ENCODE data around the gene RRAS2.

Gene RRAS2

DNA sequence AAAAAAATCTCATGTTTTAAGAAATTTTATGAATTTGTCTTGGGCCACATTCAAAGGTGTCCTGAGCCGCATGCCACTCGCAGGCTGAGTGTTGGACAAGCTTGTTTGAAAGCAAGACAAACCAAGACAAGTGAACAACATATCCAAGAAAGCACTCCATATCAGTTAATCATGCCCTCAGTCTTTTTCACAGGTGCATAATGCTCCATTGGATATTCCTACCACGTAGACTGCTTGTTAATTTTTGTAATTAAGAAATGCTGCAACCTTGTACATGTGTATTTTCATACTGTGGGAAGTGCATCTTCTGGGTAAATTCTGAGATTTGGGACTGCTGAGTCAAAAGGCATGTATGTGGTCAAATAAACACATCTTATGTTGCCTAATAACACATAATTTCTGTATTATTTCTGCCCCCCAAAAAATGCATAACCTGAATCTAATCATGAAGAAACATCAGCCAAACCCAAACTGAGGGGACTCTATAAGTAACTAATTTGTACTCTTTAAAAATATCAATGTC, 8.2 kb downstream of the RRAS2 start:
- TF ChIP-seq POLR2AphosphoS5 (IDR thresholded peaks at IDR 0.05; ENCODE audit: low read depth, low read length) (no peak), SIN3A (IDR thresholded peaks at IDR 0.05; ENCODE audit: borderline replicate concordance, insufficient read depth, low read length) (no peak), TAF1 (IDR thresholded peaks at IDR 0.05; ENCODE audit: borderline replicate concordance, insufficient read depth, low read length) (no peak), FOXP2 (optimal IDR thresholded peaks at IDR 0.05; ENCODE audit: borderline replicate concordance, extremely low read depth, extremely low read length, insufficient read depth) (no peak)
- TF ChIP-seq, protein P1, sequence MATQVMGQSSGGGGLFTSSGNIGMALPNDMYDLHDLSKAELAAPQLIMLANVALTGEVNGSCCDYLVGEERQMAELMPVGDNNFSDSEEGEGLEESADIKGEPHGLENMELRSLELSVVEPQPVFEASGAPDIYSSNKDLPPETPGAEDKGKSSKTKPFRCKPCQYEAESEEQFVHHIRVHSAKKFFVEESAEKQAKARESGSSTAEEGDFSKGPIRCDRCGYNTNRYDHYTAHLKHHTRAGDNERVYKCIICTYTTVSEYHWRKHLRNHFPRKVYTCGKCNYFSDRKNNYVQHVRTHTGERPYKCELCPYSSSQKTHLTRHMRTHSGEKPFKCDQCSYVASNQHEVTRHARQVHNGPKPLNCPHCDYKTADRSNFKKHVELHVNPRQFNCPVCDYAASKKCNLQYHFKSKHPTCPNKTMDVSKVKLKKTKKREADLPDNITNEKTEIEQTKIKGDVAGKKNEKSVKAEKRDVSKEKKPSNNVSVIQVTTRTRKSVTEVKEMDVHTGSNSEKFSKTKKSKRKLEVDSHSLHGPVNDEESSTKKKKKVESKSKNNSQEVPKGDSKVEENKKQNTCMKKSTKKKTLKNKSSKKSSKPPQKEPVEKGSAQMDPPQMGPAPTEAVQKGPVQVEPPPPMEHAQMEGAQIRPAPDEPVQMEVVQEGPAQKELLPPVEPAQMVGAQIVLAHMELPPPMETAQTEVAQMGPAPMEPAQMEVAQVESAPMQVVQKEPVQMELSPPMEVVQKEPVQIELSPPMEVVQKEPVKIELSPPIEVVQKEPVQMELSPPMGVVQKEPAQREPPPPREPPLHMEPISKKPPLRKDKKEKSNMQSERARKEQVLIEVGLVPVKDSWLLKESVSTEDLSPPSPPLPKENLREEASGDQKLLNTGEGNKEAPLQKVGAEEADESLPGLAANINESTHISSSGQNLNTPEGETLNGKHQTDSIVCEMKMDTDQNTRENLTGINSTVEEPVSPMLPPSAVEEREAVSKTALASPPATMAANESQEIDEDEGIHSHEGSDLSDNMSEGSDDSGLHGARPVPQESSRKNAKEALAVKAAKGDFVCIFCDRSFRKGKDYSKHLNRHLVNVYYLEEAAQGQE (IDR thresholded peaks at IDR 0.05; ENCODE audit: insufficient read depth in 1 of 2, low read depth in 2 of 2, low read length in 2 of 2) = no peak

DNA sequence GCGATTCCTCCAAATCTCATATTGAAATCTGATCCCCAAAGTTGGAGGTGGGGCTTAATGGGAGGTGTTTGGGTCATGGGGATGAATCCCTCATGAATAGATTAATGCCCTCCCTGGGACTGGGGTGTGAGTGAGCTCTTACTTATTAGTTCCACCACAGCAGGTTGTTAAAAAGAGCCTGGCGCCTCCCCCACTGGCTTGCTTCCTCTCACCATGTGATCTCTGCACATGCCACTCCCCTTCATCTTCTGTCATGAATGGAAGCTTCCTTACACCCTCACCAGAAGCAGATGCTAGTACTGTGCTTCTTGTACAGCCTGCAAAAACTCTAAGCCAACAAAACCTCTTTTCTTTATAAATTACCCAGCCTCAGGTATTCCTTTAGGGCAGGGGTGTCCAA, 8.8 kb downstream of the RRAS2 start:
- TF ChIP-seq, protein P1 (IDR thresholded peaks at IDR 0.05; ENCODE audit: insufficient read depth in 1 of 2, low read depth in 2 of 2, low read length in 2 of 2) = no peak
- TF ChIP-seq SIN3A (IDR thresholded peaks at IDR 0.05; ENCODE audit: borderline replicate concordance, insufficient read depth, low read length) (no peak), TAF1 (IDR thresholded peaks at IDR 0.05; ENCODE audit: borderline replicate concordance, insufficient read depth, low read length) (no peak), FOXP2 (optimal IDR thresholded peaks at IDR 0.05; ENCODE audit: borderline replicate concordance, extremely low read depth, extremely low read length, insufficient read depth) (no peak), POLR2AphosphoS5 (IDR thresholded peaks at IDR 0.05; ENCODE audit: low read depth, low read length) (no peak)

DNA sequence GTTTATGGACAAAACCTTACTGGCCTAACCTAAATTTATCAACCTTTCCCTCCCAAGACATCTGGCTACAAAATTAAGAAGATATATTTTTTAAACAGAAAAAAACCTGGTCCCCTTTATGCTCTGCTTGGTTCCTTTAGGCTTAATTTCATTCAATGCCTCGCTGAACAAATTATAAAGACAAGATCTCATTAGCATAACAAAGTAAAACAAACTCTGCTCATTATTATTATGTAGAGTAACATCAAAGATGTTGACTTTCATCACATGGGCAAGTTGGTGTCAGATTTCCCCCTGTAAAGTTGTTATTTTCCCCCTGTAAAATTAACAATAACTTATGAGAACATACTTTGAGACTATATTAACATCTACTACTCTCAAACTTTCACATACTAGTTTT, 11.0 kb downstream of the RRAS2 start:
- TF ChIP-seq POLR2AphosphoS5 (IDR thresholded peaks at IDR 0.05; ENCODE audit: low read depth, low read length) (no peak), FOXP2 (optimal IDR thresholded peaks at IDR 0.05; ENCODE audit: borderline replicate concordance, extremely low read depth, extremely low read length, insufficient read depth) (no peak), TAF1 (IDR thresholded peaks at IDR 0.05; ENCODE audit: borderline replicate concordance, insufficient read depth, low read length) (no peak), SIN3A (IDR thresholded peaks at IDR 0.05; ENCODE audit: borderline replicate concordance, insufficient read depth, low read length) (no peak)
- TF ChIP-seq, protein P1 (IDR thresholded peaks at IDR 0.05; ENCODE audit: insufficient read depth in 1 of 2, low read depth in 2 of 2, low read length in 2 of 2) = no peak

DNA sequence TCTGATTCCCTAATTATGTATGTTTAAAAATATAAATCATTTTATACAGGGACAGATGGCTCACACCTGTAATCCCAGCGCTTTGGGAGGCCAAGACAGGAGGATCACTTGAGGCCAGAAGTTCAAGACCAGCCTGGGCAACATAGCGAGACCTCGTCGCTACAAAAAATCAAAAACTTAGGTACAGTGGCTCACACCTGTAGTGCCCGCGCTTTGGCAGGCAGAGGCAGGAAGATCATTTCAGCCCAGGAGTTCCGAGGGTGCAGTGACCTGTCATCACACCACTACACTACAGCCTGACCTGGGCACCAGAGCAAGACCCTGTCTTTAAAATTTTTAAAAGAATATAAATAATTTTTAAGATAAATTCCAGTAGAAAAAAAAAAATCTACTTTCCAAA, 11.5 kb downstream of the RRAS2 start:
- TF ChIP-seq FOXP2 (optimal IDR thresholded peaks at IDR 0.05; ENCODE audit: borderline replicate concordance, extremely low read depth, extremely low read length, insufficient read depth) = no peak
- TF ChIP-seq, protein P1 (IDR thresholded peaks at IDR 0.05; ENCODE audit: insufficient read depth in 1 of 2, low read depth in 2 of 2, low read length in 2 of 2) = no peak
- TF ChIP-seq SIN3A (IDR thresholded peaks at IDR 0.05; ENCODE audit: borderline replicate concordance, insufficient read depth, low read length) = no peak
- TF ChIP-seq TAF1 (IDR thresholded peaks at IDR 0.05; ENCODE audit: borderline replicate concordance, insufficient read depth, low read length) = no peak
- no peak for TF ChIP-seq POLR2AphosphoS5 (IDR thresholded peaks at IDR 0.05; ENCODE audit: low read depth, low read length)
